Smooth muscle cell (in vitro differentiated cells): ENCODE data around the gene CCDC116. TPM values are rescaled to one million over a fixed set of nuclear protein-coding genes. Genes with fewer than 3 reads are reported as not detected.
A peak's percentile ranks its signal among the peaks of the same experiment; 100 is the strongest.

ENCODE experiments used
- DNase-seq: peaks from one replicate; lab custom pipeline; 2025; ENCODE audit not compliant: unreplicated experiment; lab: John Stamatoyannopoulos, UW
- H2AFZ ChIP-seq: fragments of 200-600 bp; sonication (generic); 2 replicates; pipeline ENCODE4 v1.6.0; 2016; ENCODE audit warnings: antibody characterized with exemption, low read depth, mild to moderate bottlenecking
- H3F3A ChIP-seq: fragments of 200-600 bp; sonication (generic); 2 replicates; pipeline ENCODE4 v1.6.0; 2017; ENCODE audit warnings: antibody characterized with exemption, low read depth
- H3K27ac ChIP-seq: fragments of 200-600 bp; sonication (generic); 2 replicates; pipeline ENCODE4 v1.5.1; 2016; ENCODE audit warnings: low read depth, mild to moderate bottlenecking
- H3K27me3 ChIP-seq: fragments of 200-600 bp; sonication (generic); 2 replicates; pipeline ENCODE4 v1.6.1; 2016; ENCODE audit warnings: low read depth, mild to moderate bottlenecking
- H3K36me3 ChIP-seq: fragments of 200-600 bp; sonication (generic); 2 replicates; pipeline ENCODE4 v1.5.1; 2016; ENCODE audit warnings: low read depth
- H3K4me1 ChIP-seq: fragments of 200-600 bp; sonication (generic); 2 replicates; pipeline ENCODE4 v1.5.1; 2016; ENCODE audit warnings: low read depth
- H3K4me2 ChIP-seq: fragments of 200-600 bp; sonication (generic); 2 replicates; pipeline ENCODE4 v1.6.0; 2016; ENCODE audit warnings: mild to moderate bottlenecking
- H3K4me3 ChIP-seq: fragments of 200-600 bp; sonication (generic); 2 replicates; pipeline ENCODE4 v1.5.1; 2016; ENCODE audit warnings: mild to moderate bottlenecking
- H3K79me2 ChIP-seq: fragments of 200-600 bp; sonication (generic); 2 replicates; pipeline ENCODE4 v1.6.0; 2016; ENCODE audit warnings: low read depth, mild to moderate bottlenecking
- H3K9ac ChIP-seq: fragments of 200-600 bp; sonication (generic); 2 replicates; pipeline ENCODE4 v1.6.0; 2016; ENCODE audit warnings: low read depth
- H3K9me3 ChIP-seq: fragments of 200-600 bp; sonication (generic); replicated peaks from 2 replicates; pipeline ENCODE4 v1.5.1; 2016; ENCODE audit warnings: low read depth
- H4K20me1 ChIP-seq: fragments of 200-600 bp; sonication (generic); 2 replicates; pipeline ENCODE4 v1.6.0; 2016; ENCODE audit warnings: low read depth
- WGBS: methylation state at CpG from one replicate; pipeline ENCODE4 v1.1.7; 2016; ENCODE audit warnings: low lambda C conversion rate; 5-methylcytosine and 5-hydroxymethylcytosine counted together
- polyA plus RNA-seq: library from polyadenylated mRNA; unstranded; fragments of >200 nt; fragmentation: Nextera tagmentation; extraction: Ambion mirVana; gene quantifications from 2 replicates; pipeline ENCODE4 v1.2.1, GENCODE V29; 2016
- total RNA-seq: library from RNA; depleted of rRNA; stranded (reverse); fragments of >200 nt; gene quantifications from 2 replicates; pipeline ENCODE4 v1.2.3, GENCODE V29; 2014
- TF ChIP-seq, protein P1 (sequence below): fragments of 200-600 bp; sonication (generic); IDR thresholded peaks from 2 replicates; pipeline ENCODE4 v1.5.1; 2017; ENCODE audit warnings: borderline replicate concordance, mild to moderate bottlenecking, antibody characterized with exemption; ENCODE audit not compliant: insufficient read depth, poor library complexity, severe bottlenecking

Gene CCDC116
- total and polyA plus RNA-seq, 2 experiments from 2014 or later = 1.8 TPM; not detected in 1

DNA sequence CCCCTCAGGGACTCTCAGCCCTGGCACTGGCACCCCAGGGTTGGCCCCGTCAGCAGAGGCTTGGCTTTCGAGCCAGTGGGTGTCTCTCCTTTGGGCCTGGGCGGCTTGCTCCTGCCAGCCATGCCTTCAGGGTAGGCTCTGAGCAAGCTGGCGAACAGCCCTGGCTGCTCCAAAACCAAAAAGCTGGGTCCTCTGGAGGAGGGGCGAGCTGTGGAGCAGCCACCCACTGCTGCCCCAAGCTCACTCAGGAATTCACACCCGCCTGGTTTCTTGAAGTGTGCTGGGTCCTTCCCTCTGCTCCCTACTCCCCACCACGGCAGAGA, 9.0 kb upstream of the CCDC116 start:
- TF ChIP-seq, protein P1, sequence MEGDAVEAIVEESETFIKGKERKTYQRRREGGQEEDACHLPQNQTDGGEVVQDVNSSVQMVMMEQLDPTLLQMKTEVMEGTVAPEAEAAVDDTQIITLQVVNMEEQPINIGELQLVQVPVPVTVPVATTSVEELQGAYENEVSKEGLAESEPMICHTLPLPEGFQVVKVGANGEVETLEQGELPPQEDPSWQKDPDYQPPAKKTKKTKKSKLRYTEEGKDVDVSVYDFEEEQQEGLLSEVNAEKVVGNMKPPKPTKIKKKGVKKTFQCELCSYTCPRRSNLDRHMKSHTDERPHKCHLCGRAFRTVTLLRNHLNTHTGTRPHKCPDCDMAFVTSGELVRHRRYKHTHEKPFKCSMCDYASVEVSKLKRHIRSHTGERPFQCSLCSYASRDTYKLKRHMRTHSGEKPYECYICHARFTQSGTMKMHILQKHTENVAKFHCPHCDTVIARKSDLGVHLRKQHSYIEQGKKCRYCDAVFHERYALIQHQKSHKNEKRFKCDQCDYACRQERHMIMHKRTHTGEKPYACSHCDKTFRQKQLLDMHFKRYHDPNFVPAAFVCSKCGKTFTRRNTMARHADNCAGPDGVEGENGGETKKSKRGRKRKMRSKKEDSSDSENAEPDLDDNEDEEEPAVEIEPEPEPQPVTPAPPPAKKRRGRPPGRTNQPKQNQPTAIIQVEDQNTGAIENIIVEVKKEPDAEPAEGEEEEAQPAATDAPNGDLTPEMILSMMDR = no peak
- 94% methylated on average over 7 of the region's 7 CpGs for WGBS
- Histone ChIP-seq H3K27me3 (no peaks in the 10 kb centered on the region), H3K4me3 (no peak overlapping the region), H3K36me3 (no peaks in the 10 kb centered on the region), H3K9me3 (no peaks in the 10 kb centered on the region), H3K79me2 (peaks cover 32% of the 10 kb centered on the region), H3K27ac (no peak overlapping the region), H3K9ac (no peak overlapping the region), H3K4me2 (no peak overlapping the region), H4K20me1 (peaks cover 96% of the 10 kb centered on the region), H3K4me1 (no peaks in the 10 kb centered on the region), H2AFZ (no peak overlapping the region), H3F3A (no peaks in the 10 kb centered on the region)
- DNase-seq = no peak

DNA sequence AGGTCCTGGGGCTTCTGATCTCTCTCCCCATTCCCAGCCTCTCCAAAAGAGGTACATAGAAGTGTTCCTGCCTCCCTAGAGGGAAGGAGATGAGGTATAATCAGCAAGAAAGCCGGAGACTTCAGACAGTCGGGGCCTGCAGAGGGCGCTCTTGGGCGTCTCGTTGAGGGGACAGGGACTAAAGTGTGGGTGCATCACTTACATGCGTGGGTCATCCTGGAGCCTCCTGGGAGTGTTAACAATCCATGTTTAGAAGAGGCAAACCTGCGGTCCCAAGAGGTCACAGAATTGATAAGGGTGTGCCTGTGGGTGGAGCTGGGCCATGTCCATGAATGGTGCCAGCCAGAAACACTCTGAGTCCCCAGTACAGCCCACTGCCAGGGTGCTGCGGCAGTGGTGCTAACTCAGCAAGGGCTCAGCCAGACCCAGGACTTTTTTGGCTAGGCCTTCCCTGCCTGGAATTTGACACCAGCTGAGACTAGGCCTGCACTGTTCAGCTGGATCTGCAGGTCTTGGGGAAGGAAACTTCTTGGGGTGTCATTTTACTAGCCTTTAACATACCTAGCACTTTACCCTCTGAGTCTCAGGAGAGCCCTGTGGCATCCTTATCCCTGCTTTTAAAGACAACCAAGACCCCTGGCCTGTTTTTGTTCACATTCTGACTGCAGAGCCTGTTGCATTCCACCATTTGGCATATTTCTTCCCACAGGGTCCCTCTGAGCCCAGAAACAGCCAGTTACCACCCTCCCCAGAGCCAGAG, 8.3 kb upstream of the CCDC116 start:
- Histone ChIP-seq H3K9me3 (no peaks in the 10 kb centered on the region), H3K27me3 (no peaks in the 10 kb centered on the region), H3K27ac (peak overlapping the region; percentile 8), H3K4me3 (no peak overlapping the region), H3K9ac (no peak overlapping the region), H4K20me1 (peaks cover 96% of the 10 kb centered on the region), H3F3A (no peaks in the 10 kb centered on the region), H3K4me1 (no peaks in the 10 kb centered on the region), H3K79me2 (peaks cover 25% of the 10 kb centered on the region), H3K36me3 (no peaks in the 10 kb centered on the region), H2AFZ (no peak overlapping the region), H3K4me2 (no peak overlapping the region)
- TF ChIP-seq, protein P1 = peak; percentile 51
- no peak for DNase-seq
- 57% methylated on average over 8 of the region's 8 CpGs for WGBS

DNA sequence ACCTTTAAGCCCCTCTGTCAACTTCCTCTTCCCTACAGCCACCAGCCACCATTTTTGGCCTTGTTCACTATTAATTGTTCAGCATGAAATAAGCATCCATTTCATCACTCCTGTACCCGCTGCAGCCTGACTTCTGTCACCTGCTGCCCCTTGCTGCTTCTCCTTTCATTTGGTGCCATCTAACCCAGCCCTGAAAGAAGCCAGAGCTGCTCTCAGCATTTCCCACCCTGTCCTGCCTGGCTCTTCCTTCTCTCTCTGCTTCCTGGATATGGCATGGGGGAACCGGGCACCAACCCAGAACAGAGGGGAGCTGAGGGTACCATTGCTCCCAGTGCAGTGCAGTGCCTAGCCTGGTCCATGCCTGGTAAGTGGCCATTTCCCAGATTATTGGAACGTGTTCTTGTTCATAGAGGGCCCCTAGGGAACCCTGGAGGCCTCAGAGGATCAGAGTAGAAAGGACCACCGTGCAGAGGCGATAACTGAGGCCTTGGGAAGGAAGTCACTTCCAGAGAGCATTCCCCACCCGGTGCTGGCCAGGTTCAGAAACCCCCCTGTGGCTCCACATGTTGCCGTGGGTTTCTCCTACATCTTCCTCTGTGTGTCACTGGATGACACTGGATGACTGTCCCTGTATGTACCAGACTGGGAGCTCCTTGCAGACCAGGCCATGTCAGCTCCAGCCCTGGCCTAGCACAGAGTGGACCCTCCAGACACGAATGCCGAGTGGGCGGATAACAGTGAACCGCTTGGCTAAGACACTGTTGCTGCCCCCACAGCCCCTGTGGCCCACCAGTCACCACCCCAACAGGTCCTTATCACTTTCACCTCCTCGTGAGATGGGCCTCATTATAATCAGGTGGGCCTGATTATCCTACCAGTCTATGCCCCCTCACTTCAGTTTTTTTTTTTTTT, 7.4 kb upstream of the CCDC116 start:
- peak overlapping the region; percentile 8 for H3K27ac ChIP-seq
- WGBS = 88% methylated on average over 12 of the region's 12 CpGs

More for the DNA sequence above, 7.4 kb upstream of the CCDC116 start:
- Histone ChIP-seq H2AFZ (no peak overlapping the region), H3K79me2 (peaks cover 19% of the 10 kb centered on the region), H3K27me3 (no peaks in the 10 kb centered on the region), H3K9me3 (no peaks in the 10 kb centered on the region), H3K36me3 (no peaks in the 10 kb centered on the region), H3K4me1 (no peaks in the 10 kb centered on the region), H3K4me2 (no peak overlapping the region), H3K4me3 (no peak overlapping the region), H3F3A (no peaks in the 10 kb centered on the region), H4K20me1 (peaks cover 87% of the 10 kb centered on the region), H3K9ac (no peak overlapping the region)
- DNase-seq = no peak
- TF ChIP-seq, protein P1 = no peak
